Endothelial cell (in vitro differentiated cells): ENCODE results near the gene UGT2A1. TPM values are rescaled to one million over a fixed set of nuclear protein-coding genes. Genes with fewer than 3 reads are reported as not detected.

ENCODE experiments used
- DNase-seq: peaks from one replicate; pipeline ENCODE4 v3.0.0; 2021; ENCODE audit warnings: low spot score
- H3K27ac Mint-ChIP-seq: one replicate; pipeline ENCODE4 v1.8.0; 2021; ENCODE audit warnings: mixed read lengths, inconsistent platforms; ENCODE audit not compliant: unreplicated experiment
- H3K27me3 Mint-ChIP-seq: one replicate; pipeline ENCODE4 v1.8.0; 2021; ENCODE audit warnings: mild to moderate bottlenecking, moderate library complexity, mixed read lengths, inconsistent platforms; ENCODE audit not compliant: unreplicated experiment
- H3K36me3 Mint-ChIP-seq: one replicate; pipeline ENCODE4 v1.8.0; 2021; ENCODE audit warnings: mild to moderate bottlenecking, low read depth, mixed read lengths, inconsistent platforms; ENCODE audit not compliant: unreplicated experiment
- H3K4me1 Mint-ChIP-seq: one replicate; pipeline ENCODE4 v1.8.0; 2021; ENCODE audit warnings: mild to moderate bottlenecking, mixed read lengths, inconsistent platforms; ENCODE audit not compliant: unreplicated experiment
- H3K4me3 Mint-ChIP-seq: one replicate; pipeline ENCODE4 v1.8.0; 2021; ENCODE audit warnings: mild to moderate bottlenecking, mixed read lengths, inconsistent platforms; ENCODE audit not compliant: unreplicated experiment
- H3K9me3 Mint-ChIP-seq: one replicate; pipeline ENCODE4 v1.8.0; 2021; ENCODE audit warnings: mixed read lengths, inconsistent platforms; ENCODE audit not compliant: unreplicated experiment
- CTCF ChIP-seq: fragments of 200-600 bp; sonication (generic); IDR thresholded peaks from one replicate; pipeline ENCODE4 v1.5.0; 2021; ENCODE audit warnings: antibody characterized with exemption; ENCODE audit not compliant: unreplicated experiment
- total RNA-seq: library from RNA; stranded (reverse); fragmentation: NEBNext Ultra II Directional; extraction: Animal tissue kit (Norgen Biotek cat#: 25700); gene quantifications from one replicate; pipeline ENCODE4 v1.2.1, GENCODE V29; 2021; ENCODE audit not compliant: unreplicated experiment

The UGT2A1 gene
- total RNA-seq, 1 donor from 2014 or later, result not detected

- no peak for TF ChIP-seq CTCF
- H3K27me3 Mint-ChIP-seq, result no peaks in the 10 kb centered on the region
- no peaks in the 10 kb centered on the region for H3K36me3 Mint-ChIP-seq
- H3K27ac Mint-ChIP-seq, result no peak overlapping the region
- H3K4me3 Mint-ChIP-seq, result no peak overlapping the region
- H3K9me3 Mint-ChIP-seq, result no peaks in the 10 kb centered on the region
- no peak for DNase-seq
- H3K4me1 Mint-ChIP-seq, result no peaks in the 10 kb centered on the region
Measured at GRCh38 chr4:69577245-69577644, 75.8 kb downstream of the UGT2A1 start.

- H3K4me1 Mint-ChIP-seq, result no peaks in the 10 kb centered on the region
- no peak for DNase-seq
- no peaks in the 10 kb centered on the region for H3K27me3 Mint-ChIP-seq
- H3K27ac Mint-ChIP-seq, result no peak overlapping the region
- no peaks in the 10 kb centered on the region for H3K9me3 Mint-ChIP-seq
- no peaks in the 10 kb centered on the region for H3K36me3 Mint-ChIP-seq
- no peak overlapping the region for H3K4me3 Mint-ChIP-seq
- no peak for TF ChIP-seq CTCF
Measured at GRCh38 chr4:69576251-69576877, 76.7 kb downstream of the UGT2A1 start.

GRCh38 chr4:69568787-69569186 lies 84.3 kb downstream of the UGT2A1 start:
- Mint-ChIP-seq H3K4me1 (no peaks in the 10 kb centered on the region), H3K27ac (no peak overlapping the region)

GRCh38 chr4:69563424-69563823 lies 89.6 kb downstream of the UGT2A1 start:
- DNase-seq, result no peak
- no peak overlapping the region for H3K4me3 Mint-ChIP-seq
- H3K27me3 Mint-ChIP-seq, result no peaks in the 10 kb centered on the region
- no peaks in the 10 kb centered on the region for H3K4me1 Mint-ChIP-seq
- H3K27ac Mint-ChIP-seq, result no peak overlapping the region
- no peaks in the 10 kb centered on the region for H3K9me3 Mint-ChIP-seq
- no peak for TF ChIP-seq CTCF
- H3K36me3 Mint-ChIP-seq, result no peaks in the 10 kb centered on the region

More at GRCh38 chr4:69568787-69569186, 84.3 kb downstream of the UGT2A1 start:
- no peak for DNase-seq
- no peak for TF ChIP-seq CTCF
- no peak overlapping the region for H3K4me3 Mint-ChIP-seq
- H3K27me3 Mint-ChIP-seq, result no peaks in the 10 kb centered on the region
- no peaks in the 10 kb centered on the region for H3K9me3 Mint-ChIP-seq
- H3K36me3 Mint-ChIP-seq, result no peaks in the 10 kb centered on the region

GRCh38 chr4:69549651-69550050 lies 103.4 kb downstream of the UGT2A1 start:
- H3K36me3 Mint-ChIP-seq, result no peaks in the 10 kb centered on the region
- no peak overlapping the region for H3K27ac Mint-ChIP-seq
- TF ChIP-seq CTCF, result no peak
- no peaks in the 10 kb centered on the region for H3K4me1 Mint-ChIP-seq
- no peak overlapping the region for H3K4me3 Mint-ChIP-seq
- H3K9me3 Mint-ChIP-seq, result no peaks in the 10 kb centered on the region
- no peak for DNase-seq
- H3K27me3 Mint-ChIP-seq, result no peaks in the 10 kb centered on the region
